Psoas muscle (tissue), 8 donors: Measurements from ENCODE around the gene PEX5L. TPM values are rescaled to one million over a fixed set of nuclear protein-coding genes. Genes with fewer than 3 reads are reported as not detected.

Experiments used
- ATAC-seq, 4 donors: fragments of 200-7000 bp; cut with Tn5 transposase; one replicate each; pipeline ENCODE4 v1.9.1; 2020; ENCODE audit warnings: moderate library complexity in 3 of 4, mild to moderate bottlenecking in 2 of 4
- DNase-seq, 2 donors: peaks; one replicate each; pipeline ENCODE4 v3.0.0-alpha.2; 2020
- H3K27ac ChIP-seq: fragments of 200-600 bp; one replicate; pipeline ENCODE4 v1.8.0; 2022
- H3K27me3 ChIP-seq, 3 donors: fragments of 200-600 bp in 1 of 3; one replicate each; pipeline versions ENCODE4 v1.6.1 to v1.8.0; 2013 to 2022; ENCODE audit warnings: low read length in 2 of 3, mild to moderate bottlenecking in 2 of 3, moderate library complexity in 1 of 3; ENCODE audit not compliant: insufficient read depth in 3 of 3
- H3K36me3 ChIP-seq, 2 donors: fragments of 200-600 bp in 1 of 2; one replicate each; pipeline versions ENCODE4 v1.6.1 to v1.8.0; 2013 to 2022; ENCODE audit warnings: low read depth in 1 of 2, mild to moderate bottlenecking in 1 of 2, moderate library complexity in 1 of 2; ENCODE audit not compliant: insufficient read depth in 1 of 2
- H3K4me1 ChIP-seq: fragments of 200-600 bp; one replicate; pipeline ENCODE4 v1.8.0; 2022
- H3K4me3 ChIP-seq: fragments of 200-600 bp; one replicate; pipeline ENCODE4 v1.8.0; 2022; ENCODE audit warnings: mild to moderate bottlenecking
- H3K9me3 ChIP-seq: fragments of 200-600 bp; one replicate; pipeline ENCODE4 v1.8.0; 2022
- whole genome bisulfite sequencing, 3 donors: extraction: QIAGEN DNeasy Blood & Tissue Kit; methylation state at CpG; one replicate each; pipeline versions ENCODE4 v1.1.6 to v1.1.7; 2013; 5-methylcytosine and 5-hydroxymethylcytosine counted together
- intact Hi-C, 2 donors: fragments of 100-400 bp; cut with DNase I; formaldehyde crosslinking; loops; one replicate each; pipeline versions ENCODE4 v1.11.0 to v1.14.2; 2022
- polyA plus RNA-seq, 3 donors: library from polyadenylated mRNA; stranded (reverse); fragments of 200-250 nt; gene quantifications; one replicate each; pipeline ENCODE4 v1.2.3, GENCODE V29; 2013
- total RNA-seq, 4 donors: library from RNA; stranded (reverse); fragmentation: NEBNext Ultra II Directional in 2 of 4; extraction: Animal tissue kit (Norgen Biotek cat#: 25700) in 2 of 4; gene quantifications; one replicate each; pipeline versions ENCODE4 v1.2.1 to v1.2.4, GENCODE V29; 2021 to 2023
- TF ChIP-seq, protein P1 (sequence below): fragments of 200-600 bp; IDR thresholded peaks from one replicate; pipeline ENCODE4 v1.8.0; 2022; ENCODE audit warnings: antibody characterized with exemption
- donor health status: healthy with polysubstance abuse.
- donor health status: DM: no; HTN: no; CAD: no; lungs with moderate emphysema.
- donor health status: Bipolar disorder and iron deficiency.
- donor health status: healthy.
- donor health status: DM: yes; HTN: yes; CAD: no.
- donor health status: DM: no; HTN: no; CAD: no.
- donor health status: DM: no; HTN: no; CAD: no.
- donor health status: DM: yes; HTN: yes; CAD: no.

PEX5L gene
- total and polyA plus RNA-seq, 7 donors, result 0.14 TPM; not detected in 6

DNA sequence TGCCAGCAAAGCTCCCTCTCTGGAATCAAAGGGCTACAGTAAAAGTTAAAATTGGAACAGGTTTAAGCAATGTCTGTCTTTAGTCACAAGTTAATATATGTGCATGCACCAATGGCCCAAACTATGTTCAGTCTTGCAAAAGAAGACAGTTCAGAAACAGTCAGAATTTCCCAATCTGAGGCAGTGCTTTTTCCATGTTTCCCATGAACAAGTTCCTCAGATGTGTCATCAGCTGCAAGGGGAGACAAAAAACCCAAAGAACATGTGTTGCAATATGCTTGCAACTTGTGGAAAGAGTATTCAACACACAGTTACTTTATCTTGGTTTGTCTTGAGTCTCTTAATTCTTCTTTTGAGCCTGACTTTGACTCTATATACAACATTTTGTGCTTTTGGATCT is 235.5 kb downstream of the PEX5L start:
- TF ChIP-seq, protein P1, sequence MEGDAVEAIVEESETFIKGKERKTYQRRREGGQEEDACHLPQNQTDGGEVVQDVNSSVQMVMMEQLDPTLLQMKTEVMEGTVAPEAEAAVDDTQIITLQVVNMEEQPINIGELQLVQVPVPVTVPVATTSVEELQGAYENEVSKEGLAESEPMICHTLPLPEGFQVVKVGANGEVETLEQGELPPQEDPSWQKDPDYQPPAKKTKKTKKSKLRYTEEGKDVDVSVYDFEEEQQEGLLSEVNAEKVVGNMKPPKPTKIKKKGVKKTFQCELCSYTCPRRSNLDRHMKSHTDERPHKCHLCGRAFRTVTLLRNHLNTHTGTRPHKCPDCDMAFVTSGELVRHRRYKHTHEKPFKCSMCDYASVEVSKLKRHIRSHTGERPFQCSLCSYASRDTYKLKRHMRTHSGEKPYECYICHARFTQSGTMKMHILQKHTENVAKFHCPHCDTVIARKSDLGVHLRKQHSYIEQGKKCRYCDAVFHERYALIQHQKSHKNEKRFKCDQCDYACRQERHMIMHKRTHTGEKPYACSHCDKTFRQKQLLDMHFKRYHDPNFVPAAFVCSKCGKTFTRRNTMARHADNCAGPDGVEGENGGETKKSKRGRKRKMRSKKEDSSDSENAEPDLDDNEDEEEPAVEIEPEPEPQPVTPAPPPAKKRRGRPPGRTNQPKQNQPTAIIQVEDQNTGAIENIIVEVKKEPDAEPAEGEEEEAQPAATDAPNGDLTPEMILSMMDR, result no peak
- intact Hi-C loops, result no loop called here
- no peaks in the 10 kb centered on the region for H3K4me1 ChIP-seq
- no peak overlapping the region for H3K27ac ChIP-seq
- peak in 2 of 4 donors; percentile 30 to 40 for ATAC-seq
- H3K27me3 ChIP-seq, result no peaks in the 10 kb centered on the region
- H3K36me3 ChIP-seq, result no peaks in the 10 kb centered on the region
- no peak overlapping the region for H3K4me3 ChIP-seq
- H3K9me3 ChIP-seq, result no peaks in the 10 kb centered on the region
- no peak for DNase-seq

DNA sequence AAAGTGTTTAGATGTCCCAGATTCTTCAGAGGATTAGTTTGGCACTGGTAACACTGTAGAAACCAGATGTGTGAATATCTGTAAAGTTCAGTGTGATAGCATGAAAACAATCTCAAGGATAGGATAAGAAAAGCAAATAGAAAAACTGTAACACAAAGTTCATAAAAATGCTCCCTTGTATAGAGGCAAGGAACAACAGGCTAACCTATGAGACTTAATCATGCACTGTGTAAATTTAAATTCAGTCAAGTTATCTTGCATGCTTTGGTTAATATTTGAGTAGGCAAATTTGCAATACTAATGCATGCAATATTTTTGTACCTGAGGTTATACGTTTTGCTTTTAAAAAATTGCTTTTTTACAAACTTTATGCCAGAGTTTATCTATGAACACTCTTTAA is 239.5 kb downstream of the PEX5L start:
- intact Hi-C loops, result no loop called here
- WGBS, 3 donors, result 79 to 86% (median 85%) methylated on average over 1 of the region's 1 CpG
- H3K4me1 ChIP-seq, result no peaks in the 10 kb centered on the region
- ATAC-seq (no peak), DNase-seq (no peak)
- H3K4me3 ChIP-seq, result no peak overlapping the region
- no peak overlapping the region for H3K27ac ChIP-seq
- no peaks in the 10 kb centered on the region for H3K9me3 ChIP-seq
- no peaks in the 10 kb centered on the region for H3K36me3 ChIP-seq
- no peaks in the 10 kb centered on the region for H3K27me3 ChIP-seq
- TF ChIP-seq, protein P1, result no peak

DNA sequence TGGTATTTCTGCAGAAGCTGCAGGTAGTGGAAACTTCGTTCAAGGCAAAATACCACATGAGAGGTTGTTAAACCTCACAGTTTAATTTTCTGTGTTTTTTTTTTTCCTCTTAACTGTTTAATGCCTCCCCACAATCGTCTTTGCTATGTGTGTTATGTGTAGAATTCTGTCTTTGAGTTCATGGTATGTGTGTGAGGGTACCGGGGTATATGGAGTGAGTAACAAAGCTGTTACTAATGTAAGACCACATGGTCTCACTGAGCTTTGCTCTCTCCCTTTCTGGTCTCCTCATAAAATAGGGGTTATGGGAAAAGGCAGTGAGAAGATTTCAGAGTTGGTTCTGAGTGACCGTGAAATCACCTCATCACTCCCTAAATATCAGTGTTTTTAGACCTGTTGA is 240.3 kb downstream of the PEX5L start:
- Histone ChIP-seq H3K4me3 (no peak overlapping the region), H3K4me1 (peaks cover 5% of the 10 kb centered on the region), H3K36me3 (no peaks in the 10 kb centered on the region), H3K27ac (no peak overlapping the region), H3K27me3 (no peaks in the 10 kb centered on the region), H3K9me3 (no peaks in the 10 kb centered on the region)
- TF ChIP-seq, protein P1, result no peak
- intact Hi-C loops, result loop anchor here in 1 of 2 donors (1.0 kb wide), 1 partner anchor 29 kb away; no protein-coding TSS in a partner anchor
- 56 to 70% (median 66%) methylated on average over 4 of the region's 4 CpGs for WGBS, 3 donors
- DNase-seq (no peak), ATAC-seq (no peak)

DNA sequence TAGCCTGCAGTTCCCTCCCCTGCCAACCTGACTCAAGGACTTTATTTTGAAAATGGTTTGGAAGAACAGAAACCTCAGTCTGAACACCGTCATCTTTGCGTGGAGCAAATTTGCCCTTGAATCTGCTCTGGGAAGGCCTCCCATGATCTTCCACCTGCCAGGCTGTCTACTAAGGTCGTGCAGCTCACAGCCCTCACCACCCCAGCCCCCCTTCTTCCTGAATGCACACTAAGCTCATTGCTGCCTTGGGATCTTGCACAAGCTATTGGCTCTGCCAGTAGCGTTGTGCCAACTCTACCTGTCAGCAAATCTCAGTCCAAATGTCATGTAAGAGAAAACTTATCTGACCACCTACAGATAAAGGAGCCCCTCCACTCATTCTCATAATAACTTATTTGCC is 242.4 kb downstream of the PEX5L start:
- WGBS, 3 donors, result 20 to 38% (median 25%) methylated on average over 4 of the region's 4 CpGs
- no peaks in the 10 kb centered on the region for H3K9me3 ChIP-seq
- intact Hi-C loops, result no loop called here
- DNase-seq, result peak in 1 of 2 donors; percentile 53
- no peak overlapping the region for H3K4me3 ChIP-seq
- H3K27ac ChIP-seq, result no peak overlapping the region
- H3K27me3 ChIP-seq, result no peaks in the 10 kb centered on the region
- H3K4me1 ChIP-seq, result peaks cover 6% of the 10 kb centered on the region
- TF ChIP-seq, protein P1, result no peak
- peaks cover 2 to 7% of the 10 kb centered on the region in 2 donors for H3K36me3 ChIP-seq
- peak; percentile 56 to 91 (median 80) for ATAC-seq

DNA sequence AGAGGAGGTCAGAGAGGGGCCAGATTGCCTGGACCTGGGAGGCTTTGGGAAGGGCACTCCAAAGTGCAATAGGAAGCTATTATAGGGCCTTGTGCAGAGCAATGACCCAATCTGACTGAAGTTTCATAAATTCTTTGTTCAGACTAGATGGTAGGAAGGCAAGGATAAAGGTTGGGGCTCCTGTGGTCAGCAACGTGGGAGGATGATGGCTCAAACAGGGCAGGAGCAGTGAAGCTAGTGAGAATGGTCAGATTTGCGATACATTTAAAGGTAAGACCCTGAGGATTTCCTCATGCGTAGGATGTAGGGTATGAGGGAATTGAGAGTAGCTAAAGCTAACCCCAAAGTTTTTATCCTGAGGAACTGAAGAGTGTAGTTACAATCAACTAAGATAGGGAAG is 244.9 kb downstream of the PEX5L start:
- TF ChIP-seq, protein P1, result no peak
- H3K9me3 ChIP-seq, result no peaks in the 10 kb centered on the region
- ATAC-seq (peak in 1 of 4 donors; percentile 17), DNase-seq (no peak)
- no peak overlapping the region for H3K27ac ChIP-seq
- H3K4me3 ChIP-seq, result no peak overlapping the region
- 92 to 95% (median 93%) methylated on average over 3 of the region's 3 CpGs for WGBS, 3 donors
- intact Hi-C loops, result no loop called here
- no peaks in the 10 kb centered on the region for H3K27me3 ChIP-seq
- peaks cover 6% of the 10 kb centered on the region for H3K4me1 ChIP-seq
- H3K36me3 ChIP-seq, result peaks cover 2 to 24% of the 10 kb centered on the region in 2 donors
